Fibroblast of lung (primary cell): ENCODE results near the gene DNAH9.

Experiments used
- EZH2 ChIP-seq: IDR thresholded peaks from 2 replicates; pipeline ENCODE4 v1.5.1; 2012; ENCODE audit warnings: low read length, control low read depth, mild to moderate bottlenecking; ENCODE audit errors: missing control alignments
- TF ChIP-seq, protein P1 (sequence below), 2 donors: IDR thresholded peaks in 1 of 2; conservative IDR thresholded peaks in 1 of 2; 1 replicate in 1 of 2; 2 replicates in 1 of 2; pipeline ENCODE4 v1.5.1; 2011 to 2012; ENCODE audit warnings: low read length in 2 of 2, control low read depth in 1 of 2, inconsistent platforms in 1 of 2, low read depth in 1 of 2, mild to moderate bottlenecking in 1 of 2

DNA sequence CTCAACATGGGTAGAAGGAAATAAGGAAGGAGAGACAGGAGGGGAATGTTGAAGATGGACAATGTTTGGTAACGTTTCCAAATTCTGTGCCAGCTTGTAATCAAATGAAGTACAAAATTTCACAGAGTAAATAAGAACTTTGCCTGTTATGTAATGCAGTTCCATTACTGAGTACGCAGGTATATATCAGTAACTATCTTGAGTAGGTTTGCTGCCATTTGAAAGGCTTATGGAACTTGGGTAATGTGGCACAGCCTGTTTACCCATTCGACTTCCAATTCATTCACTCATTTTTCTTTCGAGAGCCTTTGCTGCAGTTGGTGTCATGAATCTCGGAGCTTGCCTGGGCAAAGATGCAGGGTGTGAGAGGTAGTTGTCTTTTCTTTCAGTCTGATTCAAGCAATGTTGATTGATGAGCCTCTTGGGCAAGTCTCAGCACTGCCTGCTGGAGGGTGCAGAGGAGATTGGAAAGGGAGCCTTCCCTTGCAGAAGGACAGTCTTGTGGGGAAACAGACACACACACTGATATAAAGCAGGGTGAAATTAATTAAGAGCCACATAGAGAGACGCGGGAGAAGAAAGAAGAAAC, 345.6 kb downstream of the DNAH9 start:
- TF ChIP-seq, protein P1, sequence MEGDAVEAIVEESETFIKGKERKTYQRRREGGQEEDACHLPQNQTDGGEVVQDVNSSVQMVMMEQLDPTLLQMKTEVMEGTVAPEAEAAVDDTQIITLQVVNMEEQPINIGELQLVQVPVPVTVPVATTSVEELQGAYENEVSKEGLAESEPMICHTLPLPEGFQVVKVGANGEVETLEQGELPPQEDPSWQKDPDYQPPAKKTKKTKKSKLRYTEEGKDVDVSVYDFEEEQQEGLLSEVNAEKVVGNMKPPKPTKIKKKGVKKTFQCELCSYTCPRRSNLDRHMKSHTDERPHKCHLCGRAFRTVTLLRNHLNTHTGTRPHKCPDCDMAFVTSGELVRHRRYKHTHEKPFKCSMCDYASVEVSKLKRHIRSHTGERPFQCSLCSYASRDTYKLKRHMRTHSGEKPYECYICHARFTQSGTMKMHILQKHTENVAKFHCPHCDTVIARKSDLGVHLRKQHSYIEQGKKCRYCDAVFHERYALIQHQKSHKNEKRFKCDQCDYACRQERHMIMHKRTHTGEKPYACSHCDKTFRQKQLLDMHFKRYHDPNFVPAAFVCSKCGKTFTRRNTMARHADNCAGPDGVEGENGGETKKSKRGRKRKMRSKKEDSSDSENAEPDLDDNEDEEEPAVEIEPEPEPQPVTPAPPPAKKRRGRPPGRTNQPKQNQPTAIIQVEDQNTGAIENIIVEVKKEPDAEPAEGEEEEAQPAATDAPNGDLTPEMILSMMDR (conservative IDR thresholded peaks at IDR 0.05 in 1 of 2, IDR thresholded peaks at IDR 0.05 in 1 of 2; ENCODE audit: low read depth in 1 of 2, low read length in 2 of 2) = no peak
- no peak for TF ChIP-seq EZH2
